Effector memory CD4-positive, alpha-beta T cell (primary cell): ENCODE measurements around the gene DOCK3.
"Not testable (repeated sequence)": the region's sequence is repeated elsewhere in the genome, so short reads cannot be mapped to it uniquely, and the experiment has no call there.

Experiments
- DNase-seq, 3 donors: peaks; one replicate each; pipeline ENCODE4 v3.0.0-alpha.2; 2020
- H3K27ac ChIP-seq: 2 replicates; pipeline ENCODE4 v1.7.0; 2013; ENCODE audit warnings: mild to moderate bottlenecking, low read length, moderate library complexity; ENCODE audit not compliant: insufficient read depth, poor library complexity, severe bottlenecking
- H3K27me3 ChIP-seq: replicated peaks from 2 replicates; pipeline ENCODE4 v1.7.0; 2013; ENCODE audit warnings: mild to moderate bottlenecking, low read length; ENCODE audit not compliant: insufficient read depth, control insufficient read depth, poor library complexity, severe bottlenecking
- H3K36me3 ChIP-seq: 2 replicates; pipeline ENCODE4 v1.7.0; 2013; ENCODE audit warnings: mild to moderate bottlenecking, low read length, moderate library complexity; ENCODE audit not compliant: control insufficient read depth, insufficient read depth
- H3K4me1 ChIP-seq: 2 replicates; pipeline ENCODE4 v1.7.0; 2013; ENCODE audit warnings: low read length, mild to moderate bottlenecking; ENCODE audit not compliant: control insufficient read depth, insufficient read depth, poor library complexity, severe bottlenecking
- H3K4me3 ChIP-seq: 2 replicates; pipeline ENCODE4 v1.7.0; 2013; ENCODE audit warnings: low read length, low read depth, mild to moderate bottlenecking; ENCODE audit not compliant: insufficient read depth, poor library complexity, severe bottlenecking
- H3K9me3 ChIP-seq: 2 replicates; pipeline ENCODE4 v1.7.0; 2013; ENCODE audit warnings: mild to moderate bottlenecking, low read length, moderate library complexity; ENCODE audit not compliant: control insufficient read depth

DOCK3 gene

DNA sequence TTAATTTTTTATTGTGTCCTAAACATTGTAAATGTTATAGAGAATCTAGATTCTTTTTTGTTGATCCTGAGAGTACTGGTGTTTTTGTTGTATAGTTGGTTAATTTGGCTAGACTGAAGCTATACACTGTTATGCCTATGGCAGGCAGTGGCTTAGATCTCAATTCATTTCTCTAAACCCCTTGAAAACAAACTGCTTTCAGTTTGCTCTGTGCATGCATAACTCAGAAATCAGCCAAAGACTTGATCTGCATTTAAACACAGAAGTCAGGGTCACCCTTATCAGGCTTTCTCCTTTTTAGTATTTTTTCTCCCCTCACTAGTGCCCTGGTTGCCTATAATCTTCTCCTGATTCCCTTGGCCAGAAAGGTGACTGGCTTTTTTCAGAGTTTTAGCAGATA, 360.9 kb downstream of the DOCK3 start:
- no peak overlapping the region for H3K27ac ChIP-seq
- DNase-seq: no peak
- H3K4me3 ChIP-seq: no peak overlapping the region
- H3K4me1 ChIP-seq: no peaks in the 10 kb centered on the region
- no peaks in the 10 kb centered on the region for H3K27me3 ChIP-seq
- H3K36me3 ChIP-seq: no peaks in the 10 kb centered on the region
- no peaks in the 10 kb centered on the region for H3K9me3 ChIP-seq

DNA sequence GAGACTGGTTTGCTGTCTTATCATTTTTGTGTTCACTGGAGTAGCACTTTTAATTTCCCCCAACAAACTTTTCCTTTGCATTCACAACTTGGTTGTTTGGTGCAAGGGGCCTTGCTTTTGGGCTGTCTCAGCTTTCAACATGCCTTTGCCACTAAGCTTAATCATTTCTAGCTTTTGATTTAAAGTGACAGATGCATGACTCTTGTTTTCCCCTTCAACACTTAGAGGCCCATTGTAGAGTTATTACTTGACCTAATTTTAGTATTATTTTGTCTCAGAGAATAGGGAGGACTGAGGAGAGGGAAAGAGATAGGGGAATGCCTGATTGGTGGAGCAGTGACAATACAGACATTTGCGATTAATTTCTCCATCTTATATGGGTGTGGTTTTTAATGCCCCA, 370.3 kb downstream of the DOCK3 start:
- DNase-seq: no peak
- H3K9me3 ChIP-seq: no peaks in the 10 kb centered on the region
- no peaks in the 10 kb centered on the region for H3K36me3 ChIP-seq
- H3K4me1 ChIP-seq: no peaks in the 10 kb centered on the region
- no peaks in the 10 kb centered on the region for H3K27me3 ChIP-seq
- H3K27ac ChIP-seq: no peak overlapping the region
- H3K4me3 ChIP-seq: no peak overlapping the region

DNA sequence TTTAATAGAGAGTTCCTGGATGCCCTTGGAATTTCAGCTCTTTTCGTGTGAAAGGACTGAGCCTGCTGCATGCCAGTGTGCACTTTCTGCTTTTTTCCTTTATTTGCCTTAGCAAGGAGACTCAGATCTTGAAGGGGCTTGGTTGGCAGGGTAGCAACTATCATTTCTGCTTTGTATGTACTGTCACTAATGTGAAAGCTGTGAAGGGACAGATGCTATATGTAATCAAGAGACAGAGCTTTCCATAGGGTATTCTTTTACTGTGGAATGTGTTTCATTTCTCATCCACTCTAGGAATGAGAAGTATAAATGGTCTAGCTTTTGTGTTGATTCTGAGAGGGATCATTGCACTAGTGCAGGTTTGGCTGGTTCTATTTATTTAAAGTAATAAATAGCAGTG, 377.8 kb downstream of the DOCK3 start:
- Histone ChIP-seq H3K36me3 (no peaks in the 10 kb centered on the region), H3K4me3 (no peak overlapping the region), H3K27ac (no peak overlapping the region), H3K27me3 (no peaks in the 10 kb centered on the region), H3K9me3 (no peaks in the 10 kb centered on the region), H3K4me1 (no peaks in the 10 kb centered on the region)
- no peak for DNase-seq

DNA sequence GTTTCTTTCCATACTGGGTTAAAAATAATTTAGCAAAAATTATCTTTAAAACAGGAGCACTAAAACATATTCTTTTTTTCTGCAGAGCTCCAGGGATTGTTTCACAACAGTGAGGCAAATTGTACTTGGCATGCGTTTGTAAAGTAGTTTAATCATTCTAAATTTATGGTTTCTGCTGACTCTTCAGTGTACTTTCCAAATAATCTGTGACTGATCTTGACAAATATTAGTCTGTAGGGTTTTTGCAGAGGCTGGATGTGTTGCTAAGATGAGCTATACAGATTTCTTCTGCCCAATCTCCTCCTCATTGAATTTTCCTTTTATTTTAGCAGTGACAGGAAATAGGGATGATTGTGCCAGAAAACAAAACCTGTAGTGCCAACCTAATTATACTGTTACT, 382.4 kb downstream of the DOCK3 start:
- no peaks in the 10 kb centered on the region for H3K36me3 ChIP-seq
- H3K9me3 ChIP-seq: no peaks in the 10 kb centered on the region
- no peak for DNase-seq
- H3K27me3 ChIP-seq: no peaks in the 10 kb centered on the region
- no peaks in the 10 kb centered on the region for H3K4me1 ChIP-seq
- no peak overlapping the region for H3K4me3 ChIP-seq
- no peak overlapping the region for H3K27ac ChIP-seq

GRCh38 chr3:51063053-51063452, 388.3 kb downstream of the DOCK3 start:
- no peak overlapping the region for H3K27ac ChIP-seq
- H3K4me1 ChIP-seq: no peaks in the 10 kb centered on the region
- no peaks in the 10 kb centered on the region for H3K36me3 ChIP-seq
- no peak overlapping the region for H3K4me3 ChIP-seq
- H3K27me3 ChIP-seq: no peaks in the 10 kb centered on the region
- H3K9me3 ChIP-seq: no peaks in the 10 kb centered on the region
- DNase-seq: no peak

DNA sequence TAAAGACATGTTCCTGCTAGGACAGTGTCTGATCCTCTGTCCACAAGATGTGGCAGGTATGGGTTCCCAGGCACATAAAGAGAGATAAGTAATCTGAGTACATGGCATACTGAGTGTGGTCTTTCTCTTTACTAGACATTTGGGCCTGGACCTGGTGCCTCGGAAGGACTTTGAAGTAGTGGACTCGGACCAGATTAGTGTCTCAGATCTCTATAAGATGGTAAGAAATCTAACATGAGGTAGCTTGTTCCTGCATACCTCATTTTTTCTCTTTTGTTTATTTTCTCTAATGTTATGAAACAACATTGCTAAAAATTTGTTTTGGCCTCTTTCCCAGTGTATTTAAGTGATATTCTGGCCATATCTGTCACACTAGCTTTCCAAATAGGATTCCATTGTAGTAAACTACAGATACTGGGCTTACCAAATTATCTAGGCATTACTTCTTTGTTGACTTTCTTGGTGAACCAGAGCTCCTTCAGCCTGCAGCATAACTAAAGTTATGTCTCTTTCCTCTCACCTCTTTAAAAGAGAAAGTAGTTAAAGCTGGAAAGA, 400.6 kb downstream of the DOCK3 start:
- no peak for DNase-seq
- H3K36me3 ChIP-seq: no peaks in the 10 kb centered on the region
- no peaks in the 10 kb centered on the region for H3K9me3 ChIP-seq
- H3K4me1 ChIP-seq: no peaks in the 10 kb centered on the region
- no peak overlapping the region for H3K27ac ChIP-seq
- H3K27me3 ChIP-seq: no peaks in the 10 kb centered on the region
- H3K4me3 ChIP-seq: no peak overlapping the region

DNA sequence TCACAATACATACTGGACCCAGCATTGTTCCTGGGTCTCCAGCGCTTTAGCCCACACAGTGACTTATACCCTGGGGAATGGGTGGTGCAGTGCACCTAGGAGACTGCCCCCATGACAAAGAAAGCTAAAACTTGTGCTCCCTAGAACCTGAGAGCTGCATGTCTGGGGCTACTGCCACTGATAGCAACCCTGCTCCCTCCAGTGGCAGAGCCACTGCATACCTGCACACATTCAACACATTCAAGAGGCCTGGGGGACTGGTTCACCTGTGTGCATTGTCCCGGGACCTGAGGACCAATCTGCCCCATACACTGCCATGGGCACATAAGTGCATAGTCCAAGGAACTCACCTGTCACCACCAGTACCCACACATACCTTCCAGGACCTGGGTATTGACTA, 407.6 kb downstream of the DOCK3 start:
- DNase-seq: no peak
- no peak overlapping the region for H3K27ac ChIP-seq
- no peaks in the 10 kb centered on the region for H3K27me3 ChIP-seq
- no peaks in the 10 kb centered on the region for H3K36me3 ChIP-seq
- H3K9me3 ChIP-seq: no peaks in the 10 kb centered on the region
- no peaks in the 10 kb centered on the region for H3K4me1 ChIP-seq
- H3K4me3 ChIP-seq: no peak overlapping the region

GRCh38 chr3:51083490-51083889, 408.8 kb downstream of the DOCK3 start:
- no peak for DNase-seq
- H3K4me1 ChIP-seq: no peaks in the 10 kb centered on the region
- no peak overlapping the region for H3K4me3 ChIP-seq
- H3K9me3 ChIP-seq: no peaks in the 10 kb centered on the region
- H3K27me3 ChIP-seq: no peaks in the 10 kb centered on the region
- H3K27ac ChIP-seq: no peak overlapping the region
- no peaks in the 10 kb centered on the region for H3K36me3 ChIP-seq

GRCh38 chr3:51092141-51092540, 417.4 kb downstream of the DOCK3 start:
- H3K4me1 ChIP-seq: not testable (repeated sequence)

GRCh38 chr3:51094838-51095237, 420.1 kb downstream of the DOCK3 start:
- H3K27me3 ChIP-seq, H3K9me3 ChIP-seq, H3K4me1 ChIP-seq, H3K36me3 ChIP-seq, DNase-seq, H3K27ac ChIP-seq, H3K4me3 ChIP-seq: not testable (repeated sequence)

More at GRCh38 chr3:51092141-51092540, 417.4 kb downstream of the DOCK3 start:
- H3K27ac ChIP-seq, DNase-seq, H3K36me3 ChIP-seq, H3K4me3 ChIP-seq, H3K27me3 ChIP-seq, H3K9me3 ChIP-seq: not testable (repeated sequence)
